ENCODE data around the gene PDE10A.
"Not testable (repeated sequence)": the region's sequence is repeated elsewhere in the genome, so short reads cannot be mapped to it uniquely, and the experiment has no call there.

PDE10A gene

GRCh38 chr6:165481921-165482320 is 181.1 kb downstream of the PDE10A start:
- H3K9me3 ChIP-seq (ENCODE audit: severe bottlenecking) = no peaks in the 10 kb centered on the region
- H3K4me1 ChIP-seq (ENCODE audit: insufficient read depth, poor library complexity, severe bottlenecking) = no peaks in the 10 kb centered on the region
- H3K27ac ChIP-seq (ENCODE audit: poor library complexity, severe bottlenecking) = no peak overlapping the region
- no peak overlapping the region for H3K4me3 ChIP-seq (ENCODE audit: severe bottlenecking)
- ATAC-seq (ENCODE audit: low read depth) = no peak
- no peak for TF ChIP-seq CTCF (IDR thresholded peaks at IDR 0.05; ENCODE audit: poor library complexity, severe bottlenecking)
- DNase-seq (ENCODE audit: low spot score) = no peak
- H3K27me3 ChIP-seq (ENCODE audit: insufficient read depth, poor library complexity, severe bottlenecking) = no peaks in the 10 kb centered on the region
- H3K36me3 ChIP-seq (ENCODE audit: low read depth) = no peaks in the 10 kb centered on the region

- Histone ChIP-seq H3K36me3 (ENCODE audit: low read depth) (no peaks in the 10 kb centered on the region), H3K4me3 (ENCODE audit: severe bottlenecking) (no peak overlapping the region), H3K9me3 (ENCODE audit: severe bottlenecking) (no peaks in the 10 kb centered on the region), H3K4me1 (ENCODE audit: insufficient read depth, poor library complexity, severe bottlenecking) (no peaks in the 10 kb centered on the region), H3K27me3 (ENCODE audit: insufficient read depth, poor library complexity, severe bottlenecking) (no peaks in the 10 kb centered on the region), H3K27ac (ENCODE audit: poor library complexity, severe bottlenecking) (no peak overlapping the region)
- DNase-seq (ENCODE audit: low spot score) (no peak), ATAC-seq (ENCODE audit: low read depth) (no peak)
- TF ChIP-seq CTCF (IDR thresholded peaks at IDR 0.05; ENCODE audit: poor library complexity, severe bottlenecking) = no peak
Observed at GRCh38 chr6:165480916-165481315, 182.1 kb downstream of the PDE10A start.

GRCh38 chr6:165478581-165478980 is 184.5 kb downstream of the PDE10A start:
- H3K9me3 ChIP-seq (ENCODE audit: severe bottlenecking) = no peaks in the 10 kb centered on the region
- DNase-seq (ENCODE audit: low spot score) (no peak), ATAC-seq (ENCODE audit: low read depth) (no peak)
- H3K36me3 ChIP-seq (ENCODE audit: low read depth) = no peaks in the 10 kb centered on the region
- H3K27ac ChIP-seq (ENCODE audit: poor library complexity, severe bottlenecking) = no peak overlapping the region
- H3K27me3 ChIP-seq (ENCODE audit: insufficient read depth, poor library complexity, severe bottlenecking) = no peaks in the 10 kb centered on the region
- TF ChIP-seq CTCF (IDR thresholded peaks at IDR 0.05; ENCODE audit: poor library complexity, severe bottlenecking) = no peak
- no peak overlapping the region for H3K4me3 ChIP-seq (ENCODE audit: severe bottlenecking)
- H3K4me1 ChIP-seq (ENCODE audit: insufficient read depth, poor library complexity, severe bottlenecking) = no peaks in the 10 kb centered on the region

- H3K27ac ChIP-seq (ENCODE audit: poor library complexity, severe bottlenecking) = no peak overlapping the region
- no peak overlapping the region for H3K4me3 ChIP-seq (ENCODE audit: severe bottlenecking)
- no peaks in the 10 kb centered on the region for H3K36me3 ChIP-seq (ENCODE audit: low read depth)
- ATAC-seq (ENCODE audit: low read depth) (no peak), DNase-seq (ENCODE audit: low spot score) (no peak)
- TF ChIP-seq CTCF (IDR thresholded peaks at IDR 0.05; ENCODE audit: poor library complexity, severe bottlenecking) = no peak
- H3K4me1 ChIP-seq (ENCODE audit: insufficient read depth, poor library complexity, severe bottlenecking) = no peaks in the 10 kb centered on the region
- H3K9me3 ChIP-seq (ENCODE audit: severe bottlenecking) = no peaks in the 10 kb centered on the region
- H3K27me3 ChIP-seq (ENCODE audit: insufficient read depth, poor library complexity, severe bottlenecking) = no peaks in the 10 kb centered on the region
Observed at GRCh38 chr6:165469483-165469882, 193.6 kb downstream of the PDE10A start.

- Histone ChIP-seq H3K9me3 (ENCODE audit: severe bottlenecking) (no peaks in the 10 kb centered on the region), H3K36me3 (ENCODE audit: low read depth) (no peaks in the 10 kb centered on the region), H3K4me1 (ENCODE audit: insufficient read depth, poor library complexity, severe bottlenecking) (no peaks in the 10 kb centered on the region), H3K4me3 (ENCODE audit: severe bottlenecking) (no peak overlapping the region), H3K27ac (ENCODE audit: poor library complexity, severe bottlenecking) (no peak overlapping the region), H3K27me3 (ENCODE audit: insufficient read depth, poor library complexity, severe bottlenecking) (no peaks in the 10 kb centered on the region)
- no peak for TF ChIP-seq CTCF (IDR thresholded peaks at IDR 0.05; ENCODE audit: poor library complexity, severe bottlenecking)
- ATAC-seq (ENCODE audit: low read depth) (no peak), DNase-seq (ENCODE audit: low spot score) (no peak)
Observed at GRCh38 chr6:165468340-165469235, 194.5 kb downstream of the PDE10A start.

- not testable (repeated sequence) for H3K4me1 ChIP-seq (ENCODE audit: insufficient read depth, poor library complexity, severe bottlenecking); H3K9me3 ChIP-seq (ENCODE audit: severe bottlenecking); DNase-seq (ENCODE audit: low spot score); ATAC-seq (ENCODE audit: low read depth); H3K27ac ChIP-seq (ENCODE audit: poor library complexity, severe bottlenecking); H3K36me3 ChIP-seq (ENCODE audit: low read depth); H3K4me3 ChIP-seq (ENCODE audit: severe bottlenecking); H3K27me3 ChIP-seq (ENCODE audit: insufficient read depth, poor library complexity, severe bottlenecking)
Observed at GRCh38 chr6:165463499-165463898, 199.5 kb downstream of the PDE10A start.

GRCh38 chr6:165459605-165460301 is 203.3 kb downstream of the PDE10A start:
- not testable (repeated sequence) for H3K4me1 ChIP-seq (ENCODE audit: insufficient read depth, poor library complexity, severe bottlenecking); H3K4me3 ChIP-seq (ENCODE audit: severe bottlenecking); DNase-seq (ENCODE audit: low spot score); H3K9me3 ChIP-seq (ENCODE audit: severe bottlenecking); ATAC-seq (ENCODE audit: low read depth); H3K27ac ChIP-seq (ENCODE audit: poor library complexity, severe bottlenecking); H3K36me3 ChIP-seq (ENCODE audit: low read depth); H3K27me3 ChIP-seq (ENCODE audit: insufficient read depth, poor library complexity, severe bottlenecking)
